ENCODE measurements around the gene RPL9.
"Not testable (repeated sequence)": the region's sequence is repeated elsewhere in the genome, so short reads cannot be mapped to it uniquely, and the experiment has no call there.

The RPL9 gene

GRCh38 chr4:39415678-39416283, 42.9 kb downstream of the RPL9 start:
- TF ChIP-seq CTCF (IDR thresholded peaks at IDR 0.05; ENCODE audit: insufficient read depth, missing control alignments) = no peak
- FAIRE-seq (no peak), DNase-seq (ENCODE audit: insufficient read length, low spot score) (no peak)

GRCh38 chr4:39411561-39411960, 47.2 kb downstream of the RPL9 start:
- not testable (repeated sequence) for DNase-seq (ENCODE audit: insufficient read length, low spot score); FAIRE-seq

- peak; percentile 37 for TF ChIP-seq CTCF (IDR thresholded peaks at IDR 0.05; ENCODE audit: insufficient read depth, missing control alignments)
- FAIRE-seq (no peak), DNase-seq (ENCODE audit: insufficient read length, low spot score) (no peak)
Measured at GRCh38 chr4:39410415-39410814, 48.3 kb downstream of the RPL9 start.

- no peak for DNase-seq (ENCODE audit: insufficient read length, low spot score)
- TF ChIP-seq CTCF (IDR thresholded peaks at IDR 0.05; ENCODE audit: insufficient read depth, missing control alignments) = no peak
Measured at GRCh38 chr4:39407584-39407885, 51.2 kb downstream of the RPL9 start.

GRCh38 chr4:39406763-39407583, 51.7 kb downstream of the RPL9 start, which contains the start of gene KLB:
Gene KLB, plus strand, starts transcription at chr4:39406930. Its CDS starts 20 bp downstream, at chr4:39406950.
- TF ChIP-seq CTCF (IDR thresholded peaks at IDR 0.05; ENCODE audit: insufficient read depth, missing control alignments) = no peak
- FAIRE-seq (no peak), DNase-seq (ENCODE audit: insufficient read length, low spot score) (no peak)

More at GRCh38 chr4:39407584-39407885, 51.2 kb downstream of the RPL9 start:
- FAIRE-seq = no peak
